Neural cell (in vitro differentiated cells): ENCODE data around the gene DSCAML1. TPM values are rescaled to one million over a fixed set of nuclear protein-coding genes. Genes with fewer than 3 reads are reported as not detected.

Experiments
- H2AFZ ChIP-seq: fragments of 200-600, 300-800 bp; sonication (generic), shearing (Covaris generic); 2 replicates; pipeline ENCODE4 v1.6.0; 2014; ENCODE audit warnings: low read depth, mild to moderate bottlenecking, antibody characterized with exemption, low read length, moderate library complexity
- H3F3A ChIP-seq: fragments of 200-600 bp; shearing (Covaris generic); 2 replicates; pipeline ENCODE4 v1.6.1; 2016; ENCODE audit warnings: mild to moderate bottlenecking, moderate library complexity, mixed read lengths, antibody characterized with exemption, low read length; ENCODE audit not compliant: insufficient read depth, poor library complexity, severe bottlenecking
- H3K27ac ChIP-seq: fragments of 200-600, 300-800 bp; sonication (generic), shearing (Covaris generic); 2 replicates; pipeline ENCODE4 v1.5.1; 2014; ENCODE audit warnings: mild to moderate bottlenecking, low read length, moderate library complexity
- H3K27me3 ChIP-seq: fragments of 300-800, 200-600 bp; sonication (generic), shearing (Covaris generic); 2 replicates; pipeline ENCODE4 v1.6.0; 2014; ENCODE audit warnings: mild to moderate bottlenecking, low read depth, low read length, moderate library complexity; ENCODE audit not compliant: insufficient read depth
- H3K36me3 ChIP-seq: fragments of 300-800, 200-600 bp; sonication (generic), shearing (Covaris generic); 2 replicates; pipeline ENCODE4 v1.5.1; 2014; ENCODE audit warnings: mild to moderate bottlenecking, antibody characterized with exemption, low read length, moderate library complexity; ENCODE audit not compliant: insufficient read depth
- H3K4me2 ChIP-seq: fragments of 300-800, 200-600 bp; sonication (generic), shearing (Covaris generic); 2 replicates; pipeline ENCODE4 v1.6.0; 2014; ENCODE audit warnings: mild to moderate bottlenecking, low read length
- H3K4me3 ChIP-seq: fragments of 300-800, 200-600 bp; sonication (generic), shearing (Covaris generic); 2 replicates; pipeline ENCODE4 v1.5.1; 2014; ENCODE audit warnings: mild to moderate bottlenecking, low read length, moderate library complexity
- H3K79me2 ChIP-seq: fragments of 200-600 bp; shearing (Covaris generic); replicated peaks from 2 replicates; pipeline ENCODE4 v1.6.0; 2014; ENCODE audit warnings: mild to moderate bottlenecking, low read length, moderate library complexity; ENCODE audit not compliant: insufficient read depth
- H3K9ac ChIP-seq: fragments of 300-800, 200-600 bp; sonication (generic), shearing (Covaris generic); 2 replicates; pipeline ENCODE4 v1.6.1; 2016; ENCODE audit warnings: mild to moderate bottlenecking, low read length, mixed read lengths
- H3K9me2 ChIP-seq: fragments of 200-600 bp; shearing (Covaris generic); 2 replicates; pipeline ENCODE4 v1.6.1; 2016; ENCODE audit warnings: mild to moderate bottlenecking, low read length, mixed read lengths; ENCODE audit not compliant: insufficient read depth
- H3K9me3 ChIP-seq: fragments of 200-600, 300-800 bp; sonication (generic), shearing (Covaris generic); 2 replicates; pipeline ENCODE4 v1.6.1; 2016; ENCODE audit warnings: mild to moderate bottlenecking, mixed run types, low read length, moderate library complexity, mixed read lengths
- H4K20me1 ChIP-seq: fragments of 200-600 bp; shearing (Covaris generic); 2 replicates; pipeline ENCODE4 v1.6.1; 2016; ENCODE audit warnings: mild to moderate bottlenecking, mixed run types; ENCODE audit not compliant: insufficient read depth
- CTCF ChIP-seq: fragments of 450-650 bp; IDR thresholded peaks from 2 replicates; pipeline ENCODE4 v1.5.1; 2014; ENCODE audit warnings: antibody characterized with exemption, mild to moderate bottlenecking, moderate library complexity; ENCODE audit not compliant: poor library complexity, severe bottlenecking
- EP300 ChIP-seq: fragments of 450-650 bp; conservative IDR thresholded peaks from 2 replicates; pipeline ENCODE4 v1.6.1; 2014; ENCODE audit warnings: antibody characterized with exemption, mild to moderate bottlenecking, moderate library complexity; ENCODE audit not compliant: poor library complexity, severe bottlenecking
- EZH2 ChIP-seq: fragments of 200-600, 300-800 bp; shearing (Covaris generic), sonication (generic); IDR thresholded peaks from 2 replicates; pipeline ENCODE4 v1.6.1; 2014; ENCODE audit warnings: antibody characterized with exemption, low read length, borderline replicate concordance, mild to moderate bottlenecking; ENCODE audit not compliant: insufficient read depth, poor library complexity, severe bottlenecking
- MXI1 ChIP-seq: fragments of 450-650 bp; conservative IDR thresholded peaks from 2 replicates; pipeline ENCODE4 v1.6.1; 2014; ENCODE audit warnings: antibody characterized with exemption, mild to moderate bottlenecking; ENCODE audit not compliant: poor library complexity, severe bottlenecking
- POLR2AphosphoS5 ChIP-seq: IDR thresholded peaks from 2 replicates; pipeline ENCODE4 v1.6.1; 2012
- RAD21 ChIP-seq: fragments of 450-650 bp; conservative IDR thresholded peaks from 2 replicates; pipeline ENCODE4 v1.6.1; 2014; ENCODE audit warnings: antibody characterized with exemption, mild to moderate bottlenecking, moderate library complexity
- REST ChIP-seq: IDR thresholded peaks from 2 replicates; pipeline ENCODE4 v1.6.1; 2012; ENCODE audit warnings: borderline replicate concordance
- SMC3 ChIP-seq: fragments of 450-650 bp; conservative IDR thresholded peaks from 2 replicates; pipeline ENCODE4 v1.6.1; 2014; ENCODE audit warnings: antibody characterized with exemption, mild to moderate bottlenecking, moderate library complexity; ENCODE audit not compliant: poor library complexity
- TAF1 ChIP-seq: IDR thresholded peaks from 2 replicates; pipeline ENCODE4 v1.6.1; 2012; ENCODE audit warnings: low read depth
- polyA plus RNA-seq: library from polyadenylated mRNA; depleted of rRNA; stranded (reverse); fragments of >200 nt; gene quantifications from 2 replicates; pipeline ENCODE4 v1.2.3, GENCODE V29; 2014

The DSCAML1 gene
- polyA plus RNA-seq, 1 donor from 2014 or later: 1.3 TPM

GRCh38 chr11:117745346-117745745 lies 51.7 kb downstream of the DSCAML1 start:
- Histone ChIP-seq H3K27me3 (no peaks in the 10 kb centered on the region), H3K27ac (no peak overlapping the region), H3F3A (no peaks in the 10 kb centered on the region), H4K20me1 (no peaks in the 10 kb centered on the region), H3K36me3 (no peaks in the 10 kb centered on the region), H3K9ac (no peak overlapping the region), H3K9me2 (no peaks in the 10 kb centered on the region), H3K4me2 (no peak overlapping the region), H3K79me2 (no peaks in the 10 kb centered on the region), H2AFZ (no peak overlapping the region), H3K9me3 (no peaks in the 10 kb centered on the region), H3K4me3 (no peak overlapping the region)
- TF ChIP-seq CTCF (no peak), EZH2 (no peak), REST (no peak), TAF1 (no peak), POLR2AphosphoS5 (no peak), MXI1 (no peak), EP300 (no peak), SMC3 (no peak), RAD21 (no peak)

- no peak overlapping the region for H3K27ac ChIP-seq
These were observed 52.4 kb downstream of the DSCAML1 start for GRCh38 chr11:117744471-117745150.

More at GRCh38 chr11:117744471-117745150, 52.4 kb downstream of the DSCAML1 start:
- Histone ChIP-seq H3F3A (no peaks in the 10 kb centered on the region), H3K79me2 (no peaks in the 10 kb centered on the region), H3K9ac (no peak overlapping the region), H3K27me3 (no peaks in the 10 kb centered on the region), H3K36me3 (no peaks in the 10 kb centered on the region), H2AFZ (no peak overlapping the region), H4K20me1 (no peaks in the 10 kb centered on the region), H3K4me2 (no peak overlapping the region), H3K4me3 (no peak overlapping the region), H3K9me2 (no peaks in the 10 kb centered on the region), H3K9me3 (no peaks in the 10 kb centered on the region)
- no peak for TF ChIP-seq SMC3
- no peak for TF ChIP-seq REST
- TF ChIP-seq RAD21: no peak
- TF ChIP-seq TAF1: no peak
- TF ChIP-seq EZH2: no peak
- no peak for TF ChIP-seq POLR2AphosphoS5
- TF ChIP-seq MXI1: no peak
- no peak for TF ChIP-seq EP300
- no peak for TF ChIP-seq CTCF
